Measurements from ENCODE around the gene MYL9.

GRCh38 chr20:36542516-36543183 is 1.3 kb downstream of the MYL9 start:
- TF ChIP-seq POLR2AphosphoS5 (IDR thresholded peaks at IDR 0.05) (no peak), EZH2 (IDR thresholded peaks at IDR 0.05; ENCODE audit: borderline replicate concordance, insufficient read depth, low read length, poor library complexity, severe bottlenecking) (no peak), CTCF (IDR thresholded peaks at IDR 0.05; ENCODE audit: poor library complexity, severe bottlenecking) (no peak)
